Osteocyte (in vitro differentiated cells): ENCODE results near the gene KCTD12. TPM values are rescaled to one million over a fixed set of nuclear protein-coding genes. Genes with fewer than 3 reads are reported as not detected.

Experiments
- DNase-seq: peaks from one replicate; pipeline ENCODE4 v3.0.0; 2021; ENCODE audit warnings: mixed read lengths; ENCODE audit not compliant: unreplicated experiment; ENCODE audit errors: extremely low spot score
- H3K27ac Mint-ChIP-seq: one replicate; pipeline ENCODE4 v1.8.0; 2021; ENCODE audit warnings: mild to moderate bottlenecking, mixed read lengths; ENCODE audit not compliant: unreplicated experiment
- H3K27me3 Mint-ChIP-seq: one replicate; pipeline ENCODE4 v1.8.0; 2021; ENCODE audit warnings: mixed read lengths; ENCODE audit not compliant: unreplicated experiment
- H3K36me3 Mint-ChIP-seq: one replicate; pipeline ENCODE4 v1.8.0; 2021; ENCODE audit warnings: mixed read lengths; ENCODE audit not compliant: unreplicated experiment
- H3K4me1 Mint-ChIP-seq: one replicate; pipeline ENCODE4 v1.8.0; 2021; ENCODE audit warnings: mixed read lengths; ENCODE audit not compliant: unreplicated experiment
- H3K4me3 Mint-ChIP-seq: one replicate; pipeline ENCODE4 v1.8.0; 2021; ENCODE audit warnings: mild to moderate bottlenecking, moderate library complexity, mixed read lengths; ENCODE audit not compliant: unreplicated experiment
- H3K9me3 Mint-ChIP-seq: one replicate; pipeline ENCODE4 v1.8.0; 2021; ENCODE audit warnings: mixed read lengths; ENCODE audit not compliant: unreplicated experiment
- long read RNA-seq: library from polyadenylated mRNA; unstranded; transcript quantifications from one replicate; pipeline ENCODE4 v2.0.0, GENCODE V29; 2021
- total RNA-seq: library from RNA; stranded (reverse); gene quantifications from 2 replicates; pipeline ENCODE4 v1.2.1, GENCODE V29; 2021
- TF ChIP-seq, protein P1 (sequence below): fragments of 200-600 bp; sonication (generic); IDR thresholded peaks from 2 replicates; pipeline ENCODE4 v1.5.0; 2021; ENCODE audit warnings: antibody characterized with exemption, mild to moderate bottlenecking, moderate library complexity

KCTD12 gene
- 32.9 and 36.3 TPM in 2 replicates for total RNA-seq
- long read RNA-seq, full-length matches to known transcripts = 8 of 8 reads
- long read RNA-seq, partial matches to known transcripts = 0 of 8 reads
- long read RNA-seq, other reads (novel, unspliced or antisense) = 0 of 8 reads

DNA sequence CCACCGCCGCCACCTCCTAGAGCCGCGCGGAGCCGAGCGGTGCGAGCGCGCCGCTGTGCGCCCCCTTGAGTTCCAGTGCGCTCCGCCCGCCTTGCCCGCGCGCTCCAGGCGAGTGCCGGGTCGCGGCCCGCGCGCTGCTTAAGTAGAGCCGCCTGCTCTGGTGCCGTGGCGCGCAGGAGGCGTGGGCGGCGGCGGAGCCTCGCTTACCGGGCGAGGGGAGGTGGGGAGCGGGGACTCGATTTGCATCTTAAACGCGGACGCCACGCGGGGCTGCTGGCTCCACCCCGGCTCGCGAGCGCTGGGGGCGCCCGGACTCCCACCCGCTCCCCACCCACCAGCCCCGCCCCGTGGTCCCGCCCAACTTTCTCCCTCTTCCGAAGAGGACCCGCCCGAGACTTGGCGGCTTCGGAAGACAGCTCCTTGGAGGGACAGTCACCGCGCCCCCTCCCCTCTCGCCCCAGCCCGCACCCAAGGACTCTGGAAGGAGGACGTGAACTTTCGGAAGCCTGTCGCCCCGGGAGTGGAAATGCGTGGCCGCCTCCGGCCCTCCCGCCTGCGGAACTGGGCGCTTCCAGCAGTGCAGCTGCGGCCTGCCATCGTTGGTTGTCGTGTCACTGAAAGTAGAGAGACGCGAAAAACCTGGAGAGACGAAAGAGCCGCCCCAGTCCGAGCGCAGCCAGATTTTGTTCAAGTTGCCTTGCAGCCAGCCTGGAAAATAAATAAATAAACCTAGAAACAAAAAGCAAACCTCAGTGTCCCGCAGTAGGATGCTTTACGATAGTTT, at the start of gene KCTD12:
Gene KCTD12, minus strand, starts transcription at position 114 of the 784 bp plus-strand sequence. CDS start 257 bp downstream, outside the sequence.
- peak within 1 kb of the TSS; percentile 83 for H3K4me3 Mint-ChIP-seq
- peaks cover 20% of the 10 kb centered on the region for H3K4me1 Mint-ChIP-seq
- TF ChIP-seq, protein P1, sequence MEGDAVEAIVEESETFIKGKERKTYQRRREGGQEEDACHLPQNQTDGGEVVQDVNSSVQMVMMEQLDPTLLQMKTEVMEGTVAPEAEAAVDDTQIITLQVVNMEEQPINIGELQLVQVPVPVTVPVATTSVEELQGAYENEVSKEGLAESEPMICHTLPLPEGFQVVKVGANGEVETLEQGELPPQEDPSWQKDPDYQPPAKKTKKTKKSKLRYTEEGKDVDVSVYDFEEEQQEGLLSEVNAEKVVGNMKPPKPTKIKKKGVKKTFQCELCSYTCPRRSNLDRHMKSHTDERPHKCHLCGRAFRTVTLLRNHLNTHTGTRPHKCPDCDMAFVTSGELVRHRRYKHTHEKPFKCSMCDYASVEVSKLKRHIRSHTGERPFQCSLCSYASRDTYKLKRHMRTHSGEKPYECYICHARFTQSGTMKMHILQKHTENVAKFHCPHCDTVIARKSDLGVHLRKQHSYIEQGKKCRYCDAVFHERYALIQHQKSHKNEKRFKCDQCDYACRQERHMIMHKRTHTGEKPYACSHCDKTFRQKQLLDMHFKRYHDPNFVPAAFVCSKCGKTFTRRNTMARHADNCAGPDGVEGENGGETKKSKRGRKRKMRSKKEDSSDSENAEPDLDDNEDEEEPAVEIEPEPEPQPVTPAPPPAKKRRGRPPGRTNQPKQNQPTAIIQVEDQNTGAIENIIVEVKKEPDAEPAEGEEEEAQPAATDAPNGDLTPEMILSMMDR = peak; percentile 53
- H3K27me3 Mint-ChIP-seq = peaks cover 59% of the 10 kb centered on the region
- peaks cover 3% of the 10 kb centered on the region for H3K36me3 Mint-ChIP-seq
- peak; percentile 89 for DNase-seq
- no peaks in the 10 kb centered on the region for H3K9me3 Mint-ChIP-seq
- H3K27ac Mint-ChIP-seq = peak within 1 kb of the TSS; percentile 38

DNA sequence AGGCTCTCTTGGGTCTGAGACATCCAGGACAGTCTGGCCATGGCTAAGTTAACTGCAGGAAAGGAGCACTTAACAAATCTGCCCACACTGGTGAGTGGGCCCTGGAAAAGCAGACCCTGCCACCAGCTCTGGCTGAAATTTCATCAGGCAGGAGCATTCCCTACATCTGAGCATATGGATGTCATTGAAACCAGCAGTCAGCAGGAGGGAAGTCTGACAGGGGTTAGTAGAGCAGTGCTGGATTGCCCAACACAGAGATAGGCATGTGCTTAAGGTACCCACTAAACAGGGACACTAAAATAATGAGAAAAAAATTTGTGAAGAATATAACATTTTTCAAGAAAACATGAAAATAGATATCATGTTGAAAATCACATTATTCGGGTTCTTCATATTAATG, 48.5 kb upstream of the KCTD12 start:
- peaks cover 10% of the 10 kb centered on the region for H3K9me3 Mint-ChIP-seq
- no peak overlapping the region for H3K4me3 Mint-ChIP-seq
- H3K4me1 Mint-ChIP-seq = peaks cover 19% of the 10 kb centered on the region
- H3K36me3 Mint-ChIP-seq = no peaks in the 10 kb centered on the region
- peaks cover 13% of the 10 kb centered on the region for H3K27me3 Mint-ChIP-seq
- no peak overlapping the region for H3K27ac Mint-ChIP-seq
- DNase-seq = no peak
- TF ChIP-seq, protein P1 = no peak

DNA sequence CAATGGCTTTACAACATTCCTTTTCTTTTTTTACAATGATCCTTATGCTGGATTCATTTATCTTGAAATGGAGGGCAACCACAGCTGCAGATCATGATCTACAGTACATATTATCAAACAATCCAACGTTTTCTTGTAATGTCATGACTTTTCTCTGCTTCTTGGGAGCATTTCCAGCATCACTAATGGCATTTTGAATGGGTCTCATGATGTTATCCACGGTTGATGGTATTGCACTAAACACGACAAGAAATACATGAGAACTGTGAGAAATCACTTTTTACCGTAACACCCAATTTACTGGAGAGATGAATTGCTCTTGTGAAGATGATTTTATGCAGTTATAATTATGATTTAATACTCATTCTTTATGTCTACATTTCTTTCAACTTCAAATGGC, 45.9 kb upstream of the KCTD12 start:
- peaks cover 8% of the 10 kb centered on the region for H3K9me3 Mint-ChIP-seq
- H3K27ac Mint-ChIP-seq = no peak overlapping the region
- TF ChIP-seq, protein P1 = no peak
- H3K27me3 Mint-ChIP-seq = peaks cover 19% of the 10 kb centered on the region
- no peaks in the 10 kb centered on the region for H3K36me3 Mint-ChIP-seq
- no peak for DNase-seq
- H3K4me3 Mint-ChIP-seq = no peak overlapping the region
- peaks cover 3% of the 10 kb centered on the region for H3K4me1 Mint-ChIP-seq

DNA sequence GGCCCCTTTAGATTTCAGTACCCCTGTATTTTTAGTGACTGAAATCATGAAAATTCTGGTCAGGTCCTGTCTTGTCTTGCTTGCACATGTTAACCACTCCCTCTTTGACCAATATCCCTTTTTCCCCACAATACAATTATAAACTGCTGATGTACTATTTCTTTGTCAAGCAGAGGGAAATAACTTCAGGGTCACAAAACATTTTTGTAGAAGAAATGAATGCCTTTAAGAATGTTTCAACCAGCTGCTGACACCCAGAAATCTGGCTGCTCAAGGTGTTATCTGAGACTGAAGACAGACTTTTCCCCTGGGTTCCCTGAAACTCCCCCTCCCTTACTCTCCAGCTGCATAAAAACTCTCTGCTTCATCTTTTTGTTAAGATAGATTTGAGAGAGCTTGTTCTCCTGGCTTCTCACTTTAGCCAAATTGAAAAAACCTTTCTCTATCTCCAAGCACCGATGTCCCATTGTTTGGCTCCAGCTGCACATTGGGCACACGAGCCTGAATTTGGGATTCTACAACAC, 43.7 kb upstream of the KCTD12 start:
- TF ChIP-seq, protein P1 = no peak
- no peaks in the 10 kb centered on the region for H3K36me3 Mint-ChIP-seq
- H3K4me1 Mint-ChIP-seq = no peaks in the 10 kb centered on the region
- H3K27ac Mint-ChIP-seq = no peak overlapping the region
- no peak for DNase-seq
- no peak overlapping the region for H3K4me3 Mint-ChIP-seq
- peaks cover 31% of the 10 kb centered on the region for H3K27me3 Mint-ChIP-seq
- peaks cover 5% of the 10 kb centered on the region for H3K9me3 Mint-ChIP-seq

DNA sequence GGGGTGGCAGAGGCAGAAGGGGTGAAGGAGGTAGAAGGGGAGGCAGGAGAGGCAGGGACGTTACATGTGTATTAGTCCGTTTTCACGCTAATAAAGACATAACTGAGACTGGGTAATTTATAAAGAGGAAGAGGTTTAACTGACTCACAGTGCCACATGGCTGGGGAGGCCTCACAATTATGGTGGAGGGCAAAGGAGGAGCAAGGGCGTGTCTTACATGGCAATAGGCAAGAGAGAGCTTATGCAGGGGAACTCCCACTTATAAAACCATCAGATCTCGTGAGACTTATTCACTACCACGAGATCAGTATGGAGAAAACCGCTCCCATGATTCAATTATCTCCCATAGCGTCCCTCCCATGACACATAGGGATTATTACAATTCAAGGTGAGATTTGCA, 43.1 kb upstream of the KCTD12 start:
- no peak overlapping the region for H3K27ac Mint-ChIP-seq
- H3K4me3 Mint-ChIP-seq = no peak overlapping the region
- peaks cover 5% of the 10 kb centered on the region for H3K9me3 Mint-ChIP-seq
- H3K27me3 Mint-ChIP-seq = peaks cover 35% of the 10 kb centered on the region
- H3K36me3 Mint-ChIP-seq = no peaks in the 10 kb centered on the region
- DNase-seq = no peak
- TF ChIP-seq, protein P1 = no peak
- no peaks in the 10 kb centered on the region for H3K4me1 Mint-ChIP-seq
